ENCODE results near the gene CRISP2. TPM values are rescaled to one million over a fixed set of nuclear protein-coding genes. Genes with fewer than 3 reads are reported as not detected.

Gene CRISP2
- total and polyA plus RNA-seq, 9 of the 15 experiments (the other 6 are each of a cell fraction or from before 2014, with no cell fraction given) = not detected

DNA sequence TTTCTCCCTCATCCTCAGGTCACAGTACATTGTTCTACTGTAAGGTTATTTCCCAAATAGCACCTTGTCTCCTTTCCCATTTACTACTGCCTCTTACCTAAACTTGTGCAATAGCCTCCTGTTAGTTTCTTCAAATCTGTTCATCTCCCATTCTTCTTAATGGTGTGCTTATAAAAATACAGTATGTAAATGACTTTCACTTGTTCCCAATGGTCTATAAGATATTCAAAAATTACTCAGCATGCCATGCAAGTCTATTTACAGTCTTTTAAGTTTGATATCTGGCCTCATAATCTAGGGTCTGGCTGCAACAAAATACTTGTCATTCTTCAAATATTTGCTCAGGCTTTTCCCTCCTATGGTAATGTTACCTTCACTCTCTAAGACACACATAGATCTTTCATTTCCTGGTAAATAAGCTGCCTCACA, 45.2 kb downstream of the CRISP2 start (continued):
- TF ChIP-seq, protein P1, sequence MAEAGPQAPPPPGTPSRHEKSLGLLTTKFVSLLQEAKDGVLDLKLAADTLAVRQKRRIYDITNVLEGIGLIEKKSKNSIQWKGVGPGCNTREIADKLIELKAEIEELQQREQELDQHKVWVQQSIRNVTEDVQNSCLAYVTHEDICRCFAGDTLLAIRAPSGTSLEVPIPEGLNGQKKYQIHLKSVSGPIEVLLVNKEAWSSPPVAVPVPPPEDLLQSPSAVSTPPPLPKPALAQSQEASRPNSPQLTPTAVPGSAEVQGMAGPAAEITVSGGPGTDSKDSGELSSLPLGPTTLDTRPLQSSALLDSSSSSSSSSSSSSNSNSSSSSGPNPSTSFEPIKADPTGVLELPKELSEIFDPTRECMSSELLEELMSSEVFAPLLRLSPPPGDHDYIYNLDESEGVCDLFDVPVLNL (CRISPR knock-in tag; IDR thresholded peaks at IDR 0.05; ENCODE audit: low read depth) = no peak
- TF ChIP-seq, protein P2, sequence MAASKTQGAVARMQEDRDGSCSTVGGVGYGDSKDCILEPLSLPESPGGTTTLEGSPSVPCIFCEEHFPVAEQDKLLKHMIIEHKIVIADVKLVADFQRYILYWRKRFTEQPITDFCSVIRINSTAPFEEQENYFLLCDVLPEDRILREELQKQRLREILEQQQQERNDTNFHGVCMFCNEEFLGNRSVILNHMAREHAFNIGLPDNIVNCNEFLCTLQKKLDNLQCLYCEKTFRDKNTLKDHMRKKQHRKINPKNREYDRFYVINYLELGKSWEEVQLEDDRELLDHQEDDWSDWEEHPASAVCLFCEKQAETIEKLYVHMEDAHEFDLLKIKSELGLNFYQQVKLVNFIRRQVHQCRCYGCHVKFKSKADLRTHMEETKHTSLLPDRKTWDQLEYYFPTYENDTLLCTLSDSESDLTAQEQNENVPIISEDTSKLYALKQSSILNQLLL (CRISPR knock-in tag; IDR thresholded peaks at IDR 0.05; ENCODE audit: borderline replicate concordance) = no peak
- TF ChIP-seq RCOR1 (IDR thresholded peaks at IDR 0.05; ENCODE audit: borderline replicate concordance in 1 of 2, low read depth in 2 of 2, low read length in 2 of 2) (peak in 1 of 2 experiments; percentile 3; a peak in 1 of 4 replicates), HMG20A (CRISPR knock-in tag; conservative IDR thresholded peaks at IDR 0.05) (no peak), EHMT2 (IDR thresholded peaks at IDR 0.05) (0 out of 2 replicates have a peak, but pooled peaks have one; percentile 34), ZNF830 (CRISPR knock-in tag; IDR thresholded peaks at IDR 0.05) (no peak), PHF21A (IDR thresholded peaks at IDR 0.05; ENCODE audit: borderline replicate concordance, low read depth) (no peak), ZNF354B (CRISPR knock-in tag; IDR thresholded peaks at IDR 0.05) (no peak), ILF3 (IDR thresholded peaks at IDR 0.05; ENCODE audit: borderline replicate concordance) (no peak), DMBX1 (CRISPR knock-in tag; IDR thresholded peaks at IDR 0.05; ENCODE audit: borderline replicate concordance) (0 out of 2 replicates have a peak, but pooled peaks have one; percentile 60), GTF2F1 (IDR thresholded peaks at IDR 0.05; ENCODE audit: low read depth, low read length) (no peak), HDAC1 (IDR thresholded peaks at IDR 0.05) (0 out of 4 replicates have a peak, but pooled peaks of 1 of the 2 experiments have one; percentile 18), STAT5A (IDR thresholded peaks at IDR 0.05; ENCODE audit: borderline replicate concordance, low read length) (no peak)
- TF ChIP-seq, protein P3, sequence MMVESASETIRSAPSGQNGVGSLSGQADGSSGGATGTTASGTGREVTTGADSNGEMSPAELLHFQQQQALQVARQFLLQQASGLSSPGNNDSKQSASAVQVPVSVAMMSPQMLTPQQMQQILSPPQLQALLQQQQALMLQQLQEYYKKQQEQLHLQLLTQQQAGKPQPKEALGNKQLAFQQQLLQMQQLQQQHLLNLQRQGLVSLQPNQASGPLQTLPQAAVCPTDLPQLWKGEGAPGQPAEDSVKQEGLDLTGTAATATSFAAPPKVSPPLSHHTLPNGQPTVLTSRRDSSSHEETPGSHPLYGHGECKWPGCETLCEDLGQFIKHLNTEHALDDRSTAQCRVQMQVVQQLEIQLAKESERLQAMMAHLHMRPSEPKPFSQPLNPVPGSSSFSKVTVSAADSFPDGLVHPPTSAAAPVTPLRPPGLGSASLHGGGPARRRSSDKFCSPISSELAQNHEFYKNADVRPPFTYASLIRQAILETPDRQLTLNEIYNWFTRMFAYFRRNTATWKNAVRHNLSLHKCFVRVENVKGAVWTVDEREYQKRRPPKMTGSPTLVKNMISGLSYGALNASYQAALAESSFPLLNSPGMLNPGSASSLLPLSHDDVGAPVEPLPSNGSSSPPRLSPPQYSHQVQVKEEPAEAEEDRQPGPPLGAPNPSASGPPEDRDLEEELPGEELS (CRISPR knock-in tag; IDR thresholded peaks at IDR 0.05; ENCODE audit: borderline replicate concordance) = no peak
- TF ChIP-seq, protein P4, sequence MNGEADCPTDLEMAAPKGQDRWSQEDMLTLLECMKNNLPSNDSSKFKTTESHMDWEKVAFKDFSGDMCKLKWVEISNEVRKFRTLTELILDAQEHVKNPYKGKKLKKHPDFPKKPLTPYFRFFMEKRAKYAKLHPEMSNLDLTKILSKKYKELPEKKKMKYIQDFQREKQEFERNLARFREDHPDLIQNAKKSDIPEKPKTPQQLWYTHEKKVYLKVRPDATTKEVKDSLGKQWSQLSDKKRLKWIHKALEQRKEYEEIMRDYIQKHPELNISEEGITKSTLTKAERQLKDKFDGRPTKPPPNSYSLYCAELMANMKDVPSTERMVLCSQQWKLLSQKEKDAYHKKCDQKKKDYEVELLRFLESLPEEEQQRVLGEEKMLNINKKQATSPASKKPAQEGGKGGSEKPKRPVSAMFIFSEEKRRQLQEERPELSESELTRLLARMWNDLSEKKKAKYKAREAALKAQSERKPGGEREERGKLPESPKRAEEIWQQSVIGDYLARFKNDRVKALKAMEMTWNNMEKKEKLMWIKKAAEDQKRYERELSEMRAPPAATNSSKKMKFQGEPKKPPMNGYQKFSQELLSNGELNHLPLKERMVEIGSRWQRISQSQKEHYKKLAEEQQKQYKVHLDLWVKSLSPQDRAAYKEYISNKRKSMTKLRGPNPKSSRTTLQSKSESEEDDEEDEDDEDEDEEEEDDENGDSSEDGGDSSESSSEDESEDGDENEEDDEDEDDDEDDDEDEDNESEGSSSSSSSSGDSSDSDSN (IDR thresholded peaks at IDR 0.05; ENCODE audit: borderline replicate concordance in 1 of 2, low read depth in 2 of 2, low read length in 2 of 2) = no peak
